Hematopoietic multipotent progenitor cell treated with erythropoietin and hydrocortisone succinate and interleukin-3 and kit ligand, for 17 days (in vitro differentiated cells): ENCODE results near the gene FAM53B.
A peak's percentile ranks its signal among the peaks of the same experiment; 100 is the strongest.

Experiments
- DNase-seq: peaks from one replicate; pipeline ENCODE4 v3.0.0-alpha.2; 2015; ENCODE audit warnings: low spot score

The FAM53B gene

GRCh38 chr10:124645467-124646095, 98.6 kb downstream of the FAM53B start:
- DNase-seq = no peak

- no peak for DNase-seq
Measured at GRCh38 chr10:124644771-124645415, 99.3 kb downstream of the FAM53B start.

- DNase-seq = no peak
Measured at GRCh38 chr10:124644236-124644635, 99.9 kb downstream of the FAM53B start.

GRCh38 chr10:124643330-124644009, 100.7 kb downstream of the FAM53B start:
- no peak for DNase-seq

GRCh38 chr10:124642088-124642710, 102.0 kb downstream of the FAM53B start:
- peak; percentile 72 for DNase-seq

GRCh38 chr10:124641282-124642087, 102.7 kb downstream of the FAM53B start:
- peak; percentile 82 for DNase-seq

GRCh38 chr10:124640538-124641231, 103.5 kb downstream of the FAM53B start:
- no peak for DNase-seq

- no peak for DNase-seq
Measured at GRCh38 chr10:124640056-124640455, 104.1 kb downstream of the FAM53B start.

- DNase-seq = no peak
Measured at GRCh38 chr10:124639646-124640045, 104.5 kb downstream of the FAM53B start.

- DNase-seq = no peak
Measured at GRCh38 chr10:124639206-124639605, 105.0 kb downstream of the FAM53B start.

GRCh38 chr10:124637746-124638145, 106.4 kb downstream of the FAM53B start:
- DNase-seq = no peak

- no peak for DNase-seq
Measured at GRCh38 chr10:124637091-124637700, 107.0 kb downstream of the FAM53B start.

GRCh38 chr10:124636271-124636995, 107.7 kb downstream of the FAM53B start:
- DNase-seq = no peak

GRCh38 chr10:124632566-124632965, 111.6 kb downstream of the FAM53B start:
- no peak for DNase-seq

GRCh38 chr10:124632064-124632531, 112.1 kb downstream of the FAM53B start:
- peak; percentile 44 for DNase-seq

- no peak for DNase-seq
Measured at GRCh38 chr10:124630551-124630950, 113.6 kb downstream of the FAM53B start.

- no peak for DNase-seq
Measured at GRCh38 chr10:124629842-124630241, 114.3 kb downstream of the FAM53B start.

- no peak for DNase-seq
Measured at GRCh38 chr10:124629415-124629814, 114.8 kb downstream of the FAM53B start.

- no peak for DNase-seq
Measured at GRCh38 chr10:124628676-124629021, 115.5 kb downstream of the FAM53B start.
